Measurements from ENCODE around the gene PFN1. TPM values are rescaled to one million over a fixed set of nuclear protein-coding genes. Genes with fewer than 3 reads are reported as not detected.

PFN1 gene
- total and polyA plus RNA-seq, 10 of the 15 experiments (the other 5 are each of a cell fraction or from before 2014, with no cell fraction given): 154 to 3,892 (median 1,918) TPM

DNA sequence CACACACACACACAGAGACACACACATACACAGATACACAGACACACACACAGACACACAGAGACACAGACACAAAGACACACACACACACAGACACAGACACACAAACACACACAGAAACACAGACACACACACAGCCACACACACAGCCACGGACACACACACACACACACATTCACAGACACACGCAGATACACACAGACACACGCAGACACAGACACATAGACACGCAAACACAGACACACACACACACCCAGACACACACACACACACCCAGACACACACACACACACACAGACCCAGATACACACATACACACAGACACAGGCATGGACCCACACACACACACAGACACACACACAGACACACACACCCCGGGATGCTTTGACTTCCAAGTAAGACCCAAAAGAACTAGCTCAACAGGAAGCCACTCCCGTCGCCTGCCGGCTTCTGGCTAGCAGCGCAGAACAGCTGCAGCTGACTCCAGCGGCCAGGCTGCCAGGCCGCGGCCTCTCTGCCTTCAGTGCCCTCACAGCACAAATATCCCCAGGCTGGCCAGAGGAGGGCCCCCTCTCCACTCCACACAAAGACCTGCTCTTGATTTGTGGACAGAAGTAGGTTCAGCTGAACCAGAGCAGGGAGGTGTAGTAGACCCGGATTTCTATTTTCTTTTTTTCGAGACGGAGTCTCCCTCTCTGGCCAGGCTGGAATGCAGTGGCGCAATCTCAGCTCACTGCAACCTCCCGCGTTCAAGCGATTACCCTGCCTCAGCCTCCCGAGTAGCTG lies 39.4 kb downstream of the PFN1 start (continued):
- TF ChIP-seq, protein P1, sequence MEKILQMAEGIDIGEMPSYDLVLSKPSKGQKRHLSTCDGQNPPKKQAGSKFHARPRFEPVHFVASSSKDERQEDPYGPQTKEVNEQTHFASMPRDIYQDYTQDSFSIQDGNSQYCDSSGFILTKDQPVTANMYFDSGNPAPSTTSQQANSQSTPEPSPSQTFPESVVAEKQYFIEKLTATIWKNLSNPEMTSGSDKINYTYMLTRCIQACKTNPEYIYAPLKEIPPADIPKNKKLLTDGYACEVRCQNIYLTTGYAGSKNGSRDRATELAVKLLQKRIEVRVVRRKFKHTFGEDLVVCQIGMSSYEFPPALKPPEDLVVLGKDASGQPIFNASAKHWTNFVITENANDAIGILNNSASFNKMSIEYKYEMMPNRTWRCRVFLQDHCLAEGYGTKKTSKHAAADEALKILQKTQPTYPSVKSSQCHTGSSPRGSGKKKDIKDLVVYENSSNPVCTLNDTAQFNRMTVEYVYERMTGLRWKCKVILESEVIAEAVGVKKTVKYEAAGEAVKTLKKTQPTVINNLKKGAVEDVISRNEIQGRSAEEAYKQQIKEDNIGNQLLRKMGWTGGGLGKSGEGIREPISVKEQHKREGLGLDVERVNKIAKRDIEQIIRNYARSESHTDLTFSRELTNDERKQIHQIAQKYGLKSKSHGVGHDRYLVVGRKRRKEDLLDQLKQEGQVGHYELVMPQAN (conservative IDR thresholded peaks at IDR 0.05): no peak
- no peak for TF ChIP-seq SREBF1 (IDR thresholded peaks at IDR 0.05; ENCODE audit: low read length)
- TF ChIP-seq CREB1 (IDR thresholded peaks at IDR 0.05; ENCODE audit: low read depth): no peak
- no peak for TF ChIP-seq IKZF2 (IDR thresholded peaks at IDR 0.05)
- peak; percentile 54 for TF ChIP-seq IKZF1 (conservative IDR thresholded peaks at IDR 0.05)
- peak; percentile 90 for TF ChIP-seq RAD21 (IDR thresholded peaks at IDR 0.05; ENCODE audit: insufficient read depth, low read depth, low read length)
- TF ChIP-seq, protein P2, sequence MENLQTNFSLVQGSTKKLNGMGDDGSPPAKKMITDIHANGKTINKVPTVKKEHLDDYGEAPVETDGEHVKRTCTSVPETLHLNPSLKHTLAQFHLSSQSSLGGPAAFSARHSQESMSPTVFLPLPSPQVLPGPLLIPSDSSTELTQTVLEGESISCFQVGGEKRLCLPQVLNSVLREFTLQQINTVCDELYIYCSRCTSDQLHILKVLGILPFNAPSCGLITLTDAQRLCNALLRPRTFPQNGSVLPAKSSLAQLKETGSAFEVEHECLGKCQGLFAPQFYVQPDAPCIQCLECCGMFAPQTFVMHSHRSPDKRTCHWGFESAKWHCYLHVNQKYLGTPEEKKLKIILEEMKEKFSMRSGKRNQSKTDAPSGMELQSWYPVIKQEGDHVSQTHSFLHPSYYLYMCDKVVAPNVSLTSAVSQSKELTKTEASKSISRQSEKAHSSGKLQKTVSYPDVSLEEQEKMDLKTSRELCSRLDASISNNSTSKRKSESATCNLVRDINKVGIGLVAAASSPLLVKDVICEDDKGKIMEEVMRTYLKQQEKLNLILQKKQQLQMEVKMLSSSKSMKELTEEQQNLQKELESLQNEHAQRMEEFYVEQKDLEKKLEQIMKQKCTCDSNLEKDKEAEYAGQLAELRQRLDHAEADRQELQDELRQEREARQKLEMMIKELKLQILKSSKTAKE (IDR thresholded peaks at IDR 0.05; ENCODE audit: low read depth, poor library complexity, severe bottlenecking): no peak
- TF ChIP-seq SMAD1 (IDR thresholded peaks at IDR 0.05; ENCODE audit: low read depth, partially characterized antibody): no peak
- no peak for TF ChIP-seq CEBPB (IDR thresholded peaks at IDR 0.05; ENCODE audit: borderline replicate concordance in 1 of 2, low read depth in 2 of 2, low read length in 2 of 2)
- no peak for TF ChIP-seq TARDBP (IDR thresholded peaks at IDR 0.05; ENCODE audit: borderline replicate concordance)
- TF ChIP-seq SUZ12 (IDR thresholded peaks at IDR 0.05; ENCODE audit: unreplicated experiment): no peak
- TF ChIP-seq PAX5 (IDR thresholded peaks at IDR 0.05; ENCODE audit: borderline replicate concordance, low read depth, low read length): peak; percentile 67; the same call in 1 of the 2 replicates
- no peak for TF ChIP-seq GABPA (IDR thresholded peaks at IDR 0.05; ENCODE audit: low read depth)
- TF ChIP-seq SIN3A (IDR thresholded peaks at IDR 0.05; ENCODE audit: low read depth, low read length): no peak
- TF ChIP-seq SMARCA5 (IDR thresholded peaks at IDR 0.05): peak; percentile 69; the same call in 1 of the 2 replicates
- no peak for TF ChIP-seq STAT3 (IDR thresholded peaks at IDR 0.05; ENCODE audit: low read depth, low read length)
- TF ChIP-seq, protein P3, sequence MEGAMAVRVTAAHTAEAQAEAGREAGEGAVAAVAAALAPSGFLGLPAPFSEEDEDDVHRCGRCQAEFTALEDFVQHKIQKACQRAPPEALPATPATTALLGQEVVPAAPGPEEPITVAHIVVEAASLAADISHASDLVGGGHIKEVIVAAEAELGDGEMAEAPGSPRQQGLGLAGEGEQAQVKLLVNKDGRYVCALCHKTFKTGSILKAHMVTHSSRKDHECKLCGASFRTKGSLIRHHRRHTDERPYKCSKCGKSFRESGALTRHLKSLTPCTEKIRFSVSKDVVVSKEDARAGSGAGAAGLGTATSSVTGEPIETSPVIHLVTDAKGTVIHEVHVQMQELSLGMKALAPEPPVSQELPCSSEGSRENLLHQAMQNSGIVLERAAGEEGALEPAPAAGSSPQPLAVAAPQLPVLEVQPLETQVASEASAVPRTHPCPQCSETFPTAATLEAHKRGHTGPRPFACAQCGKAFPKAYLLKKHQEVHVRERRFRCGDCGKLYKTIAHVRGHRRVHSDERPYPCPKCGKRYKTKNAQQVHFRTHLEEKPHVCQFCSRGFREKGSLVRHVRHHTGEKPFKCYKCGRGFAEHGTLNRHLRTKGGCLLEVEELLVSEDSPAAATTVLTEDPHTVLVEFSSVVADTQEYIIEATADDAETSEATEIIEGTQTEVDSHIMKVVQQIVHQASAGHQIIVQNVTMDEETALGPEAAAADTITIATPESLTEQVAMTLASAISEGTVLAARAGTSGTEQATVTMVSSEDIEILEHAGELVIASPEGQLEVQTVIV (IDR thresholded peaks at IDR 0.05; ENCODE audit: borderline replicate concordance, partially characterized antibody): peak; percentile 30
- TF ChIP-seq, protein P4, sequence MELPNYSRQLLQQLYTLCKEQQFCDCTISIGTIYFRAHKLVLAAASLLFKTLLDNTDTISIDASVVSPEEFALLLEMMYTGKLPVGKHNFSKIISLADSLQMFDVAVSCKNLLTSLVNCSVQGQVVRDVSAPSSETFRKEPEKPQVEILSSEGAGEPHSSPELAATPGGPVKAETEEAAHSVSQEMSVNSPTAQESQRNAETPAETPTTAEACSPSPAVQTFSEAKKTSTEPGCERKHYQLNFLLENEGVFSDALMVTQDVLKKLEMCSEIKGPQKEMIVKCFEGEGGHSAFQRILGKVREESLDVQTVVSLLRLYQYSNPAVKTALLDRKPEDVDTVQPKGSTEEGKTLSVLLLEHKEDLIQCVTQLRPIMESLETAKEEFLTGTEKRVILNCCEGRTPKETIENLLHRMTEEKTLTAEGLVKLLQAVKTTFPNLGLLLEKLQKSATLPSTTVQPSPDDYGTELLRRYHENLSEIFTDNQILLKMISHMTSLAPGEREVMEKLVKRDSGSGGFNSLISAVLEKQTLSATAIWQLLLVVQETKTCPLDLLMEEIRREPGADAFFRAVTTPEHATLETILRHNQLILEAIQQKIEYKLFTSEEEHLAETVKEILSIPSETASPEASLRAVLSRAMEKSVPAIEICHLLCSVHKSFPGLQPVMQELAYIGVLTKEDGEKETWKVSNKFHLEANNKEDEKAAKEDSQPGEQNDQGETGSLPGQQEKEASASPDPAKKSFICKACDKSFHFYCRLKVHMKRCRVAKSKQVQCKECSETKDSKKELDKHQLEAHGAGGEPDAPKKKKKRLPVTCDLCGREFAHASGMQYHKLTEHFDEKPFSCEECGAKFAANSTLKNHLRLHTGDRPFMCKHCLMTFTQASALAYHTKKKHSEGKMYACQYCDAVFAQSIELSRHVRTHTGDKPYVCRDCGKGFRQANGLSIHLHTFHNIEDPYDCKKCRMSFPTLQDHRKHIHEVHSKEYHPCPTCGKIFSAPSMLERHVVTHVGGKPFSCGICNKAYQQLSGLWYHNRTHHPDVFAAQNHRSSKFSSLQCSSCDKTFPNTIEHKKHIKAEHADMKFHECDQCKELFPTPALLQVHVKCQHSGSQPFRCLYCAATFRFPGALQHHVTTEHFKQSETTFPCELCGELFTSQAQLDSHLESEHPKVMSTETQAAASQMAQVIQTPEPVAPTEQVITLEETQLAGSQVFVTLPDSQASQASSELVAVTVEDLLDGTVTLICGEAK (IDR thresholded peaks at IDR 0.05; ENCODE audit: borderline replicate concordance): no peak
- TF ChIP-seq BACH1 (IDR thresholded peaks at IDR 0.05; ENCODE audit: borderline replicate concordance): no peak

Measured in GM12878 (cell line).